WTC11 (cell line): Measurements from ENCODE around the gene CREB3L1. TPM values are rescaled to one million over a fixed set of nuclear protein-coding genes. Genes with fewer than 3 reads are reported as not detected.
A peak's percentile ranks its signal among the peaks of the same experiment; 100 is the strongest.

Experiments used
- ATAC-seq: fragments of 200-7000 bp; cut with Tn5 transposase; 2 replicates; pipeline ENCODE4 v1.10.0; 2021; ENCODE audit warnings: mild to moderate bottlenecking, moderate library complexity
- CTCF ChIA-PET: fragments of 300-600 bp; sonication (Branson Sonifier 250); formaldehyde crosslinking; loops from one replicate; lab custom pipeline; 2021; ENCODE audit warnings: antibody characterized with exemption; lab: Charles Lee
- POLR2A ChIA-PET: fragments of 350-600 bp; sonication (Branson Sonifier 250); formaldehyde crosslinking; loops from one replicate; lab custom pipeline; 2021; ENCODE audit warnings: antibody characterized with exemption; lab: Charles Lee
- DNase-seq: peaks from one replicate; pipeline ENCODE4 v3.0.0; 2021; ENCODE audit warnings: low spot score
- H3K27ac Mint-ChIP-seq: 2 replicates; pipeline ENCODE4 v1.8.0; 2021; ENCODE audit warnings: mixed read lengths
- H3K27me3 Mint-ChIP-seq: 2 replicates; pipeline ENCODE4 v1.8.0; 2021; ENCODE audit warnings: low read depth, mild to moderate bottlenecking, moderate library complexity, mixed read lengths
- H3K36me3 Mint-ChIP-seq: 2 replicates; pipeline ENCODE4 v1.8.0; 2021; ENCODE audit warnings: mixed read lengths
- H3K4me1 Mint-ChIP-seq: 2 replicates; pipeline ENCODE4 v1.8.0; 2022; ENCODE audit warnings: mixed read lengths
- H3K4me3 Mint-ChIP-seq: 2 replicates; pipeline ENCODE4 v1.8.0; 2021; ENCODE audit warnings: mild to moderate bottlenecking, moderate library complexity, mixed read lengths
- H3K9me3 Mint-ChIP-seq: 2 replicates; pipeline ENCODE4 v1.8.0; 2021; ENCODE audit warnings: mixed read lengths
- AR ChIP-seq: fragments of 250-450 bp; sonication (Bioruptor Pico); IDR thresholded peaks from 2 replicates; pipeline ENCODE4 v1.9.0; 2021; ENCODE audit warnings: mild to moderate bottlenecking
- ATF1 ChIP-seq: sonication (generic); formaldehyde crosslinking; IDR thresholded peaks from 2 replicates; pipeline ENCODE4 v1.8.1; 2023; ENCODE audit warnings: mild to moderate bottlenecking, moderate library complexity, missing genetic modification reagents
- CTCF ChIP-seq: fragments of 200-600 bp; IDR thresholded peaks from 2 replicates; pipeline ENCODE4 v1.8.0; 2022; ENCODE audit warnings: antibody characterized with exemption
- E2F5 ChIP-seq: sonication (generic); formaldehyde crosslinking; IDR thresholded peaks from 2 replicates; pipeline ENCODE4 v1.8.1; 2022; ENCODE audit warnings: mild to moderate bottlenecking, moderate library complexity, missing genetic modification reagents
- EMX1 ChIP-seq: fragments of 250-450 bp; sonication (Bioruptor Pico); IDR thresholded peaks from 2 replicates; pipeline ENCODE4 v1.8.0; 2021; ENCODE audit warnings: mild to moderate bottlenecking
- FOXK1 ChIP-seq: sonication (generic); formaldehyde crosslinking; IDR thresholded peaks from 2 replicates; pipeline ENCODE4 v1.8.0; 2022; ENCODE audit warnings: mild to moderate bottlenecking, moderate library complexity, missing genetic modification reagents
- HMGA2 ChIP-seq: fragments of 250-450 bp; sonication (Bioruptor Pico); IDR thresholded peaks from 2 replicates; pipeline ENCODE4 v1.4.0; 2021; ENCODE audit warnings: mild to moderate bottlenecking, moderate library complexity
- MYBL2 ChIP-seq: sonication (generic); formaldehyde crosslinking; IDR thresholded peaks from 2 replicates; pipeline ENCODE4 v1.8.1; 2023; ENCODE audit warnings: mild to moderate bottlenecking, moderate library complexity, missing genetic modification reagents
- NR1H2 ChIP-seq: sonication (generic); formaldehyde crosslinking; IDR thresholded peaks from 2 replicates; pipeline ENCODE4 v1.9.0; 2021; ENCODE audit warnings: mild to moderate bottlenecking, moderate library complexity, missing genetic modification reagents
- NR2C2 ChIP-seq: sonication (generic); formaldehyde crosslinking; IDR thresholded peaks from 2 replicates; pipeline ENCODE4 v1.8.0; 2022; ENCODE audit warnings: mild to moderate bottlenecking, missing genetic modification reagents
- NR3C1 ChIP-seq: sonication (generic); formaldehyde crosslinking; conservative IDR thresholded peaks from 2 replicates; pipeline ENCODE4 v1.8.1; 2023; ENCODE audit warnings: low read depth, mild to moderate bottlenecking, missing genetic modification reagents
- PRDM15 ChIP-seq: sonication (generic); formaldehyde crosslinking; IDR thresholded peaks from 2 replicates; pipeline ENCODE4 v1.8.0; 2022; ENCODE audit warnings: missing genetic modification reagents
- RELA ChIP-seq: sonication (generic); formaldehyde crosslinking; IDR thresholded peaks from 2 replicates; pipeline ENCODE4 v1.8.1; 2022; ENCODE audit warnings: missing genetic modification reagents, mild to moderate bottlenecking, borderline replicate concordance
- SMAD4 ChIP-seq: sonication (generic); formaldehyde crosslinking; IDR thresholded peaks from 2 replicates; pipeline ENCODE4 v1.8.0; 2022; ENCODE audit warnings: mild to moderate bottlenecking, missing genetic modification reagents
- SP1 ChIP-seq: sonication (generic); formaldehyde crosslinking; conservative IDR thresholded peaks from 2 replicates; pipeline ENCODE4 v1.8.1; 2022; ENCODE audit warnings: missing genetic modification reagents
- TEAD4 ChIP-seq: sonication (generic); formaldehyde crosslinking; IDR thresholded peaks from 2 replicates; pipeline ENCODE4 v1.8.0; 2022; ENCODE audit warnings: mild to moderate bottlenecking, missing genetic modification reagents
- TP53 ChIP-seq: sonication (generic); formaldehyde crosslinking; IDR thresholded peaks from 2 replicates; pipeline ENCODE4 v1.8.1; 2023; ENCODE audit warnings: mild to moderate bottlenecking, missing genetic modification reagents
- USF1 ChIP-seq: sonication (generic); formaldehyde crosslinking; IDR thresholded peaks from 2 replicates; pipeline ENCODE4 v1.8.0; 2022; ENCODE audit warnings: mild to moderate bottlenecking, missing genetic modification reagents
- ZMAT4 ChIP-seq: fragments of 250-450 bp; sonication (Bioruptor Pico); IDR thresholded peaks from 2 replicates; pipeline ENCODE4 v1.9.0; 2021; ENCODE audit warnings: mild to moderate bottlenecking
- ZNF281 ChIP-seq: sonication (generic); formaldehyde crosslinking; IDR thresholded peaks from 2 replicates; pipeline ENCODE4 v1.8.0; 2023; ENCODE audit warnings: mild to moderate bottlenecking, missing genetic modification reagents
- ZNF317 ChIP-seq: sonication (generic); formaldehyde crosslinking; IDR thresholded peaks from 2 replicates; pipeline ENCODE4 v1.8.1; 2023; ENCODE audit warnings: low read depth, mild to moderate bottlenecking, moderate library complexity, missing genetic modification reagents, borderline replicate concordance
- ZNF423 ChIP-seq: fragments of 250-450 bp; sonication (Bioruptor Pico); IDR thresholded peaks from 2 replicates; pipeline ENCODE4 v2.1.2; 2022; ENCODE audit warnings: mild to moderate bottlenecking, moderate library complexity
- total RNA-seq: library from RNA; stranded (reverse); gene quantifications from 3 replicates; pipeline ENCODE4 v1.2.3, GENCODE V29; 2021

CREB3L1 gene
- total RNA-seq, 1 experiment from 2014 or later, result 10.9 TPM

GRCh38 chr11:46341454-46341853 is 64.0 kb downstream of the CREB3L1 start:
- TF ChIP-seq EMX1 (no peak), NR3C1 (CRISPR knock-in tag) (0 out of 2 replicates have a peak, but pooled peaks have one; percentile 20)
- ChIA-PET CTCF (interaction anchor here (0.8 to 5.6 kb wide), 7 partner anchors 10 to 104 kb away, joined by 4 to 62 read pairs (median 9); no protein-coding TSS in a partner anchor), POLR2A (no interaction called here)
- peak overlapping the region; percentile 70 for H3K27ac Mint-ChIP-seq
- H3K9me3 Mint-ChIP-seq, result no peaks in the 10 kb centered on the region
- ATAC-seq (no peak), DNase-seq (no peak)
- H3K4me3 Mint-ChIP-seq, result no peak overlapping the region
- peaks cover 97% of the 10 kb centered on the region for H3K4me1 Mint-ChIP-seq
- H3K27me3 Mint-ChIP-seq, result peaks cover 7% of the 10 kb centered on the region; the same call in 1 of the 2 replicates
- no peaks in the 10 kb centered on the region for H3K36me3 Mint-ChIP-seq

- Mint-ChIP-seq H3K27me3 (peaks cover 11% of the 10 kb centered on the region), H3K27ac (peak overlapping the region; percentile 83), H3K36me3 (no peaks in the 10 kb centered on the region), H3K9me3 (no peaks in the 10 kb centered on the region), H3K4me3 (no peak overlapping the region), H3K4me1 (peaks cover 96% of the 10 kb centered on the region)
- POLR2A ChIA-PET, result no interaction called here
- DNase-seq (no peak), ATAC-seq (peak; percentile 2; the same call in 1 of the 2 replicates)
- CTCF ChIA-PET, result interaction anchor here (0.8 to 5.6 kb wide), 9 partner anchors 9 to 105 kb away, joined by 3 to 62 read pairs (median 4); no protein-coding TSS in a partner anchor
- TF ChIP-seq TP53 (CRISPR knock-in tag), result no peak
- no peak for TF ChIP-seq SP1 (CRISPR knock-in tag)
- TF ChIP-seq RELA, result no peak
- TF ChIP-seq HMGA2 (CRISPR knock-in tag), result no peak
- TF ChIP-seq USF1 (CRISPR knock-in tag), result no peak
- no peak for TF ChIP-seq TEAD4 (CRISPR knock-in tag)
- TF ChIP-seq E2F5 (CRISPR knock-in tag), result no peak
- TF ChIP-seq MYBL2, result no peak
- TF ChIP-seq ZNF317, result no peak
- no peak for TF ChIP-seq ZNF281 (CRISPR knock-in tag)
- TF ChIP-seq ZMAT4 (CRISPR knock-in tag), result no peak
- TF ChIP-seq NR2C2 (CRISPR knock-in tag), result no peak
- TF ChIP-seq AR, result no peak
- TF ChIP-seq PRDM15 (CRISPR knock-in tag), result peak; percentile 18; the same call in 1 of the 2 replicates
- TF ChIP-seq ATF1 (CRISPR knock-in tag), result no peak
- 0 out of 2 replicates have a peak, but pooled peaks have one; percentile 36 for TF ChIP-seq FOXK1 (CRISPR knock-in tag)
- no peak for TF ChIP-seq ZNF423 (CRISPR knock-in tag)
- TF ChIP-seq NR1H2 (CRISPR knock-in tag), result no peak
- no peak for TF ChIP-seq CTCF
- TF ChIP-seq SMAD4 (CRISPR knock-in tag), result no peak
Observed at GRCh38 chr11:46342239-46342638, 64.8 kb downstream of the CREB3L1 start.
